GM10248 (cell line): ENCODE measurements around the gene KBTBD13.

Source experiments
- CTCF ChIA-PET: fragments of 300-600 bp; sonication (Branson Sonifier 250); formaldehyde crosslinking; extraction: SDS; loops from one replicate; lab custom pipeline; 2021; ENCODE audit warnings: antibody characterized with exemption; lab: Yijun Ruan, JAX
- POLR2A ChIA-PET: fragments of 350-650 bp; sonication (Branson Sonifier 250); formaldehyde crosslinking; extraction: SDS; loops from one replicate; lab custom pipeline; 2020; ENCODE audit warnings: antibody characterized with exemption; lab: Yijun Ruan, JAX
- DNase-seq: peaks from one replicate; pipeline ENCODE4 v3.0.0; 2012; ENCODE audit errors: extremely low spot score
- CTCF ChIP-seq: IDR thresholded peaks from 2 replicates; pipeline ENCODE4 v1.5.1; 2012; ENCODE audit warnings: mild to moderate bottlenecking, low read depth; ENCODE audit errors: extremely low read depth, missing control alignments, control extremely low read depth

KBTBD13 gene

GRCh38 chr15:65081758-65082157 lies 5.2 kb downstream of the KBTBD13 start:
- ChIA-PET POLR2A (no interaction called here), CTCF (interaction anchor here (1.1 kb wide), 2 partner anchors 39 to 48 kb away, joined by 3 to 4 read pairs; no protein-coding TSS in a partner anchor)
- no peak for DNase-seq
- no peak for TF ChIP-seq CTCF

- TF ChIP-seq CTCF, result no peak
- ChIA-PET POLR2A (no interaction called here), CTCF (interaction anchor here (1.0 to 1.6 kb wide), 2 partner anchors 13 to 28 kb away, joined by 5 to 7 read pairs; no protein-coding TSS in a partner anchor)
- no peak for DNase-seq
Observed at GRCh38 chr15:65082303-65082953, 5.9 kb downstream of the KBTBD13 start.

GRCh38 chr15:65083262-65083701 lies 6.7 kb downstream of the KBTBD13 start:
- CTCF ChIA-PET, result interaction anchor here (1.0 to 1.6 kb wide), 3 partner anchors 13 to 41 kb away, joined by 3 to 7 read pairs (median 5); no protein-coding TSS in a partner anchor
- POLR2A ChIA-PET, result no interaction called here
- DNase-seq, result no peak
- TF ChIP-seq CTCF, result no peak

- no peak for TF ChIP-seq CTCF
- ChIA-PET POLR2A (no interaction called here), CTCF (interaction anchor here (1.0 to 3.2 kb wide), 6 partner anchors 16 to 51 kb away, joined by 3 to 17 read pairs (median 8); no protein-coding TSS in a partner anchor)
- no peak for DNase-seq
Observed at GRCh38 chr15:65084500-65085206, 8.1 kb downstream of the KBTBD13 start.

- no peak for TF ChIP-seq CTCF
- no peak for DNase-seq
- POLR2A ChIA-PET, result no interaction called here
- CTCF ChIA-PET, result interaction anchor here (1.0 to 3.2 kb wide), 5 partner anchors 16 to 51 kb away, joined by 3 to 17 read pairs (median 9); no protein-coding TSS in a partner anchor
Observed at GRCh38 chr15:65085207-65085753, 8.7 kb downstream of the KBTBD13 start.

- peak; percentile 53 for DNase-seq
Observed at GRCh38 chr15:65085990-65086679, 9.6 kb downstream of the KBTBD13 start.

More at GRCh38 chr15:65085990-65086679, 9.6 kb downstream of the KBTBD13 start:
- ChIA-PET POLR2A (no interaction called here), CTCF (interaction anchor here (0.9 to 3.2 kb wide), 11 partner anchors 9 to 68 kb away, joined by 3 to 17 read pairs (median 6); partner anchors contain the start of gene KBTBD13)
- peak; percentile 58 for TF ChIP-seq CTCF
